Measurements from ENCODE around the gene PCBP3. TPM values are rescaled to one million over a fixed set of nuclear protein-coding genes. Genes with fewer than 3 reads are reported as not detected.
"Not testable (repeated sequence)": the region's sequence is repeated elsewhere in the genome, so short reads cannot be mapped to it uniquely, and the experiment has no call there.

The PCBP3 gene
- total RNA-seq, 1 donor from 2014 or later: 5.5 TPM

DNA sequence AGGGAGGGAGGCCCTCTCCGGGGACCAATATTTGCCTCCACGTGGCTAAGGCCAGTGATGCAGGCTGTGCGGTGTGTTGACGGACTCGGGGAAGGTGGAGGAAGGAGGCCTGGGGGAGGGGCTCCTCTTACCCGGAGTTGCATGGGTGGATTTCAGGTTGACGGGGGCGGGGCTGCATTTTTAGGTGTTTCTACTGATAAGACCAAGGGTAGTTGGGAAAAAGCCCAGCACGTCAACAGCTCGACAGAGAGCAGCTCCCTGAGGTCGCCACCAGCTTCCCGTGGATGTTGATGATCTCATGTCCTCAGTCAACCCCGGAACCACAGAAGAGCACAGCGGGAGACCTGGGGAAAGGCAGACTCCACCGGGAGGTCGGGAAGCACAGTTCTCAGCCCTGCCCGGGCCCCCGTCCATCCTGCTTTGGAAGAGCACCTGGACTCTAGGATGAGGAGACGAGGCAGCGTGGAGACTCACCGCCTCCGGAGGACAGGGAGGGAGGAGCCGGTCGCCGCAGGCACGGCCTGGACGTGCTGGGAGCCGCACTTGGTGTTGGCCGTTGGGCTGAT, 305.1 kb downstream of the PCBP3 start:
- DNase-seq: no peak

DNA sequence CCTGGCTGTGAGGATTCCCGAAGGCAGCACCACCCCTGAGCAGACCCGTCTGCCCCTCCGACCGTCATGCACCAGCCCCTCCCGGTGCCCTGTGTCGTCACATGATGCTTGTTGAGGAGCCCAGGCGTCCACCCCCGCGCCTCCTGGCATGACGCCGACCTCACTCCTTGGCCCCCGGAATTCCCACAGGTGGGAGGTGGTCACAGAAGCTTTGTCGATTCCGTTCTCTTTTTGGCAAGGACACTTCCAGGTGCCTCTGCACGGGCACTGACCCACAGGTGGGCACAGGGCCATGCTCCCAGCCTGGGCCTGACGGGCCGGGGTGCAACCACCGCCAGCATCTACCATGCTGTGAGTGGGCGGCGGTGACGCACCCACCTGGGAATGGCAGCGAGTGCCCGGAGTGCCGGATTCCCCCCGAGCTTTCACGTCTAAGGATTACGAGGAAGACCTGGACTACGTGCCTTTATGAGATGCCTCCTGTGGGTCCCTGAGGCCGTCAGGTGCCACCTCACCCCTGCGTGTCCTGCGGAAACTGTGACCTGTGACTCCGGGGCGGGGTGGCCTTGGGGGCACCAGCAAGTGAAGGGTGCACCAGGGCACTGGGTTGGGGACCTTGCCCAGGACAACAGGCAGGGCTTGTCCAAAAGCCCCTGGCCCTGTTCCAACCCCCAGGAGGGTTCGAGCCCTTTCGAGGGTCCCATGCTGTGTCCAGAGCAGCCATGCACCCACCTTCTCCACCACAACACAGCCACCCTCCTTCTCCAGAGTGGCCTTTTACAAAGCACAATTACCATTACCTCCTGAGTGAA, 306.6 kb downstream of the PCBP3 start:
- no peak for DNase-seq

DNA sequence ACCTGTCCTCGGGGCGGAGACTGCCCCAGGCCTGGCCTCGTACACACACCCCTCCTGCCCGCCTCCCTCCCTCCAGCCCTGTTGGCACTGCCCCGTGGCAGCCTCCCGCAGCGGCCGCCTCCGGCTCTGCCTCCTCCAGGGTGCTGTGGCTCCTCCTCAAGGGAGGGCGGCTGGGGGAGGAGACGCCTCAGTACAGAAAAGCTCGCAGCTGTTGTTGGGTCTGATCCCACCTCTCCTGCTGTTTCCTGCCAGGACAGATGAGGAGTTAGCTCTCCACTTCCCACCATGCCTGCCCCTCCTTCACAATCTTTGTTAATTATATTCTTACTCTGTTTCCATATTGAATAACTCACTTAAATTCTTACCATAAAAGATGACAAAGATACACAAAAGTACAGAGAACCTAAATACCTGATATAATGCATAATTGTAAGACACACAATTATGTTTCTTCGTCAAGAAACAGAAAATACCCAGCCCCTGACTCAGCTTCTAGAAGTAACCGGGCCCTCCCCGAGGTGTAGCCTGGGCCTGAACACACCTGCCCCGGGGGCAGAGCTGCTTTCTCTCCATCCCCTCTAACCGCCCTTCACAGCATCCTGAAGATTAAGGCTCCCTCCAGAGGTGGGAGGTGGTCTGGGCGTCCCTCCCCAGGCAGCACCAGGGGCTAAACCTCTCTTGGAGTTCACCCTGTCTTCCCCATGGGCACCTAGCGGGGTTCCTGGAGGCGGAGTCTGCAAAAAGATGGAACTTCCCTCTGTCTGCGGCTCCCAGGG, 307.4 kb downstream of the PCBP3 start:
- no peak for DNase-seq

DNA sequence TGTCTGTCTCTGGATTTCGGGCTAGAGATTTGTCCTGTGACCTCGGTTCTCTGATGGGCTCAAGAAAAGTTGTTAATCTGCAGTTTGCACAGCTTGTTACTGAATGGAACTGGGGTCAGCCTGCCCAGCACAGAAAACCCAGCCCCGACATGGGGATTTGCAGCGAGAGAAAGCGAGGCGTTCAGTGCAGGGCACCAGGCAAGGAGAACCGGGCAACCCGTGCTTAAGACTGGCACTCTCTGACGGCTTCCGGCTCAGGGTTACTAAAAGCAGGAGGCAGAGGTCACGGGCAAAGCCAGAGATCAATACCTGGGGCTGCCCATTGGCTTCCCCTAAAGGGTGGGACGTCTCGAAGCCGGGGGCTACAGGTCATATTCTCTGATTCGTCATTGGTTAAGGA, 308.2 kb downstream of the PCBP3 start:
- DNase-seq: no peak

DNA sequence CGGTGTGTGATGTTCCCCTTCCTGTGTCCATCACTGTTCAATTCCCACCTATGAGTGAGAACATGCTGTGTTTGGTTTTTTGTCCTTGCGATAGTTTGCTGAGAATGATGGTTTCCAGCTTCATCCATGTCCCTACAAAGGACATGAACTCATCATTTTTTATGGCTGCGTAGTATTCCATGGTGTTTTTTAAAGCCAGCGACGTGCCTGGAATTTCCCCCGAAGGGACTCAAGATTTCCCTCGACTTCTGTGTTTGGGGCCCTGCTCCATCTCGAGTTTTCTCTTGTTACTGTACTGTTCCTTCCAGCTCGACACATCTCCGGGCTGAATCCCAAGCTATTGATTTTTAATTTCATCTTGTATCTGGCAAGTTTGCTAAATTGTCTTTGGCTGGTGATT, 309.0 kb downstream of the PCBP3 start:
- DNase-seq: not testable (repeated sequence)

DNA sequence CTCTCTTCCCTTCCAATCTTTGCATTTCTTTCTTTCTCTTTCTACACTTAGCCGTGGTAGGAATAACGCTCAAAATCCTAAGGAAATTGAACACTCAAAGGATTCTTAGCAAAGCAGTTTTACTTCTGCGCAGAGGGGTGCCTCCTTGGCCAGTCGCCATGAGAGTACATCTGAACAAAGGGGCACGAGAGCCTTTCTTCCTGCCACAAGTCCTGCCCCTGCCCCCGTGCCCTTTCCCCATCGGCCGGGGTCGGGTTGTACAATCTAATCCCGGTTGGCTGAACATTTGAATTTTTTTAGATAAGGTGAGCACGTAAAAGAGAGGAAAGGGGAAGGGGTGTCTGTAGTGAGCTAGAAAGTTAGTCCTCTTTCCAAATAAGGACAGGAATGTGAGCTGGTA, 309.4 kb downstream of the PCBP3 start:
- DNase-seq: no peak

DNA sequence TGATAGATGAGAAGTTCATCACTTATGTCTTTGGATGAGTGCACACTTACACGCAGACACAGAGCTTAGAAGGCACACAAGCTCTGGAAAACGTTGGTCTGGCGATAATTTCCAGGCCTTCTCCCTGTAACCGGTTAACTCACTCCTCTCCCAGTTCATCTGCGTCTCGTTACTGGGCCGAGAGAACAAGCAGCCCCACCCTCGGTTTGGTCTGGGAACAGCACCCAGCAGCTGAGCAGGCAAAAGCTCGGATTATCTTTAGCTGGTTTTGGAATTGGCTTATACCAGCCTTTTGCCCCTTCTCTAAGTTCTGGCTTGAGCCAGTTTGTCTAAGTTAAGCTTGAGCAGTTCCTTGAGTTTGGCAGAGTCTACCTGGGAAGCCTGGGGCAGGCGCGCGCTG, 310.7 kb downstream of the PCBP3 start:
- no peak for DNase-seq

DNA sequence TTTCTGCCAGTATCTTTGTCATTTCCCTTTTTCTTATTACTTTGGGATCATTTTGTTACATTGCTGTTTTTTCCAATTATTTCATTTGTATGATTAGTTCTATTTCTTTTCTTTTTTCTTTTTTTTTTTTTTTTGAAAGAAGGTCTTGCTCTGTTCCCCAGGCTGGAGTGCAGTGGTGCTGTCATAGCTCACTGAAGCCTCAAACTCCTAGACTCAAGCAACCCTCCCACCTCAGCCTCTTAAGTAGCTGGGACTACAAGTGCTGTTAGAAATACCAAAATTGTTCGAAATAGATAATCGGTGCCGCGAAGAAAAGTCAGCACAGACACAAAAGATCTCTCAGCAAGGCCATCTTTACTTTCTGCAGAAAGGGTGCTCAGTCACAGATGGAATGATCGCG, 311.4 kb downstream of the PCBP3 start:
- no peak for DNase-seq

DNA sequence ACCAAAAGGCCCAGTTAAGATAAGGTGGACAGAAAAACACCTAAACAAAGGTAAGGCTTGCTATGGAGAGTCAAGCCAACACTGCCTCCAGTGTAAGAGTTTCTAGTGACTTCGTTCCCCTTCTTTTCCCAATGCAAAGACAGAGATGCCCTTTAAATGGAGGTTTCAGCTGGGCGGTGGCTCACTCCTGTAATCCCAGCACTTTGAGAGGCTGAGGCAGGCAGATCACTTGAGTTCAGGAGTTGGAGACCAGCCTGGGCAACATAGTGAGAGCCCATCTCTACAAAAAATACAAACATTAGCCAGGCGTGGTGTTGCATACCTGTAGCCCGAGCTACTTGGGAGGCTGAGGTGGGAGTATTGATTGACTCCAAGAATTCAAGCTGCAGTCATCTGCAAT, 314.0 kb downstream of the PCBP3 start:
- DNase-seq: no peak

DNA sequence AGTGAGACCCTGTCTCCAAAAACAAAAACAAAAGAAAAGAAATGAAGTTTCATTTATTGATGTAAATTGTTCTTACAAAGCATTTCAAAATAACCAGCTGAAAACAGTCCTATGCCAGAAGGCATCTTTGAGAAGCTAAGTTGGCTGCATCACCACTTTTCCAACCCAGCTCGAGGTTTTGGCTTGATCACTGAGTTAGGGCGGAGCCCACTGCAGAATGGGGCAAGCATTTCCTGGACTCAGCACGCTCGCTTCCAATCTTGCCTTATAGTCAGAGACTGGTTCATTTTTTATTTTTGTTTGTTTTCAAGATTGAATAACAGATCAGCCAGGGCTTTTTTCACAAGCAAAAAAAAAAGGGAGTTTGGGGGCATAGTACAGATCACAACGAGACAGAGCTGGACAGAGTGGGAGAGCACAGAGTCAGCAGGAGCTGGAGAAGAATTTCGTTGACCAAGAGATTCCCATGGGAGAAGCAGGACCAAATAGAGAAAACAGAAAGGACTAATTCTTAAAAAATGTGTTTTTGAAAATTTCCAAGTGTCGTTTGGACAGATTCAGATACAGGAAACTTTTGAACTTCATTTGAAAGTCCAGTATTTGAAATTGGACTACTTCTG, 314.6 kb downstream of the PCBP3 start:
- DNase-seq: no peak

DNA sequence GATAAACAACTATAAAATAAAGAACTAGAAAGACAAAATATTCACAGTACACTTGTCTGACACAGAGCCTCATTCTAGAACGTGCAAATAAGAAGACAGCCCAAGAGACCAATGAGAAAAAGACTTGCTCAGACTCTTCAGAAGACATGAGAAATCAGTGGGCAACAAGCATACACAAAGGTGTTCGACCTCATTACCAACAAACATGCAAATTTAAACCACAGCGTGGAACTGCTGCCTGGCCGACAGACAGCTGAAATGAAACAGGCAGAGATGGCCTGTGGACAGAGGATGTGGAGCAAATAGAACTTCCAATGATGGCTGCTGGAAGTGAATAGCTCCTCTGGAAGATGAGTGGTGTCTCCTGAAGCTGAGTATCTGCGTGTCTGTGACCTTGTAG, 315.7 kb downstream of the PCBP3 start:
- DNase-seq: no peak

DNA sequence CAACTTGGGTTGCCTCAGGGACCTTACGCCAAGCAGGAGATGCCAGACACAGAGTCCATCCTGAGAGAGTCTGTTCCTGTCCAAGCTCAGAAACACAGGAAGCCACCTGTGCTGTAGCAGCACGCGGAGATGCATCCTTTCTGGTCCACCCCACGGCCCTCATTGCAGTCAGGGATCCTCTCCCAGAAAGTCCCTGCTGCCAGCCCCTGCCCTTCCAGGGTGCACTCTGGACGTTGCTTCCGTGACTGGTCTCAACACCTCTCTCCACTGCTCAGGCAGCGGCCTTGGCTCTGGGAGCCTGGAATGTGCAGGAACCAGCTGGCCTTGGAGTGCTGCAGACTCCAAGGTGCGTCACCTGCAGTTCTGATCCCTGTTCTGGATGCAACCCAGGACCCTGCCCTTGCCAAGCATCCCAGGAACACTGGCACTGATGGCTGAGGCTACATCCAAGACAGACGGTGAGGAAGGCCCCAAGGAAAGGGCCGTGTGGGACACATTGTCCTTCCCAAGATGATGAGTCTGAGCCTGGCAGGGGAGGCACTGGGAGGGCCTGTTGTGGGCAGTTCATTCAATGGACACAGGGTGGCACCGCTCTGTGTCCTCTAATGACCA, 316.4 kb downstream of the PCBP3 start:
- no peak for DNase-seq

DNA sequence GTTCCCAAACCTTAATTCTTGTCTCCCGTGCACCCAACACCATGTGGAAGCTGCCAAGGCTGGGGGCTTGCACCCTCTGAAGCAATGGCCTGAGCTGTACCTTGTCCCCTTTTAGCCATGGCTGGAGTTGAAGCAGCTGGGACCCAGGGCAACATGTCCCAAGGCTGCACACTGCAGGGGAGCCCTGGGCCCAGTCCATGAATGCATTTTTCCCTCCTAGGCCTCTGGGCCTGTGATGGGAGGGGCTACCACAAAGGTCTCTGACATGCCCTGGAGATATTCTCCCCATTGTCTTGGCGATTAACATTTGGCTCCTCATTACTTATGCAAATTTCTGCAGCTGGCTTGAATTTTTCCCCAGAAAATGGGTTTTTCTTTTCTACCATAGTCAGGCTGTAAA, 317.9 kb downstream of the PCBP3 start:
- not testable (repeated sequence) for DNase-seq

DNA sequence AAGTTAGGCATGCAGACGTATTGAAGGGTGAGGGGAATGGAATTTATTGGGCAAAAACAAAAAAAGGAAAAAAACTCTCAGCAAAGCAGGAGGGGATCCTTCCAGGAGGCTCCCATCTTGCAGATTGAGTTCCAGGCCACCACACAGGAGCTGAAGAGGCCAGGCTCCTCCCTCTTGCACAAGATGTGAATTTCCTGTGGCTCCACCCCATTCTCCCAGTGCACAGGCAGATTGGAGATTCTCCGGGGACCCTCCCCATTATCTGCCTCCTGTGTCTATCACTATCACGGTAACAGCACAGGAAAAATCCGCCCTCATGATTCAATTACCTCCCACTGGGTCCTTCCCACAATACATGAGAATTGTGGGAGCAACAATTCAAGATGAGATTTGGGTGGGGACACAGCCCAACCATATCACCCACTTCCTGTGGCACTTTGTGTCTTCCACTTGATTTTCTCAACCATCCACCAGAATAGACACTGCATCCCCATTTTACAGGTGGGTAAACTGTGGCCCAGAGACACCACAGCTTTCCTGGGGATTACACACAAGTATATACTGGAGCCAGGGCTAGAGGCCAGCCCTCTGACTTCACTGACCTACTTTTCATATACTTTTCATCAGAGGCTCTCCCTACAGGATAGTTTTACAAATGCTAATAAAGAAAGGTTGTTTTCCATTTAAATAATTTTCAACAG, 319.2 kb downstream of the PCBP3 start:
- DNase-seq: no peak

DNA sequence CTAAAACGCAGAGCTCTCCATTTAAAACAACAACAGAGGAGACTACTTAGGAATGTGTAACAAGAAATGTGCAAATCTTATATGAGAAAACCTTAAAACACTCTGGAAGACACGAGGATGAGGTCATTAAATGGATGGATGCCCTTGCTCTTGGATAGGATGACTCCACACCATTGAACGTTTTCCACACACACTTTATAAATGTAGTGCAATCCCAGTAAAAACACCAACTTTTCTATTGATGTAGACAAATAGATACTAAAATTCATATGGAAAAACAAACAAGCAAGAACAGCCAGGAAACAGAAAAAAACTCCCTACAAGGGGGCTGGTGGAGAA, 319.7 kb downstream of the PCBP3 start:
- DNase-seq: no peak

DNA sequence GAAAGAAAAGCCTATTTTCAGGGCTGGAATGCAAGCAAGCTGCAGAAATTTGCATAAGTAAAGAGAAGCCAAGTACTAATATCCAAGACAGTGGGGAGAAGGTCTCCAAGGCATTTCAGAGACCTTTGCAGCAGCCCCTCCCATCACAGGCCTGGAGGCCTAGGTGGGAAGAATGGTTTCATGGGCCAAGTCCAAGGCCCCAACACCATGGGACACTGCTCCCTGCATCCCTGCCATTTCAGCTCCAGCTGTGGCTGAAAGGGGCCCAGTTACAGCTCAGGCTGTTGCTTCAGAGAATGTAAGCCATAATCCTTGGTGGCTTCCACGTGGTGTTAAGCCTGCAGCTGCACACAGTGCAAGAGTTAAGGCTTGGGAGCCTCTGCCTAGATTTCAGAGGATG, 321.1 kb downstream of the PCBP3 start:
- DNase-seq: no peak

DNA sequence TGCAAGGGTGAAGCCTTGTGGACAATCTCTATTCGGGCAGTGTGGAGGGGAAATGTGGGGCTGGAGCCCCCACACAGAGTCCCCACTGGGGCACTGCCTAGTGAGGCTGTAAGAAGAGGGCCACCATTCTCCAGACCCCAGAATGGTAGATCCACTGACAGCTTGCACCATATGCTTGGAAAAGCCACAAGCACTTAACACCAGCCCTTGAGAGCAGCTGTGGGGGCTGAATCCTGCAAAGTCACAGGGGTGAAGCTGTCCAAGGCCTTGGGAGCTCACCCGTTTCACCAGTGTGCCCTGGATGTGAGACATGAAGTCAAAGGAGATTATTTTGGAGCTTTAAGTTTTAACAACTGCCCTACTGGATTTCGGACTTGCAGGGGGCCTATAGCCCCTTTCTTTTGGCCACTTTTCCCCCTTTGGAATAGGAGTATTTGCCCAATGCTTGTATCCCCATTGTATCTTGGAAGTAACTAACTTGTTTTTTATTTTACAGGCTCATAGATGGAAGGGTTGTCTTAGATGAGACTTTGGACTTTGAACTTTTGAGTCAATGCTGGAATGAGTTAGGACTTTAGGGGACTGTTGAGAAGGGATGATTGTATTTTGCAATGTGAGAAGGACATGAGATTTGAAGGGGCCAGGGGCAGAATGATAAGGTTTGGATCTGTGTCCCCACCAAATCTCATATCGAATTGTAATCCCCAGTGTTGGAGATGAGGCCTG, 321.7 kb downstream of the PCBP3 start:
- no peak for DNase-seq

DNA sequence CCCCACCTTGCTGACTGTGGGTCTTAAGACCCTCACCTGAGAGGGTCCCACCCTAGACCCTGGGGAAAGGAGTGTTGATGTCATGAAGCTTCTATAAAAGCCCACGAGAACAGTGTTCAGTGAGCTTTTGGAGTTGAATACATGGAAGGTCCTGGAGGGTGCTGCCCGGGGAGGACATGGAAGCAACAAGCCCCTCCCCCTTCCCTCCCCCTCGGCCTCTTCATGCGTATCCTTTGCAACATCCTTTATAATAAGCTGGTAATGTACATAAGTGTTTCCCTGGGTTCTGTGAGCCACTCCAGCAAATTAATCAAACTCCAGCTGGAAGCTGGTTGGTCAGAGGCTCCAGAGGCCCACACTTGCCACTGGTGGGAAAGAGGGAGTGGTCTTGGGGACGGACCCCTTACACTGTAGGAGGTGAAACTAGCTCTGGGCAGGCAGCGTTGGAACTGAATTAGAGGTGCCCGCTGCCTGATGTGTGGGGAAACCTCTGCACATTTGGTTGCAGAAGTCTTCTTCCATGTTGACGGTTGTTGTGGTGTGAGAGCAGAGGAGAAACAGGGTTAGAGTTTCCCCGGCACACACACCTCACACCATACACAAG, 323.4 kb downstream of the PCBP3 start:
- no peak for DNase-seq

DNA sequence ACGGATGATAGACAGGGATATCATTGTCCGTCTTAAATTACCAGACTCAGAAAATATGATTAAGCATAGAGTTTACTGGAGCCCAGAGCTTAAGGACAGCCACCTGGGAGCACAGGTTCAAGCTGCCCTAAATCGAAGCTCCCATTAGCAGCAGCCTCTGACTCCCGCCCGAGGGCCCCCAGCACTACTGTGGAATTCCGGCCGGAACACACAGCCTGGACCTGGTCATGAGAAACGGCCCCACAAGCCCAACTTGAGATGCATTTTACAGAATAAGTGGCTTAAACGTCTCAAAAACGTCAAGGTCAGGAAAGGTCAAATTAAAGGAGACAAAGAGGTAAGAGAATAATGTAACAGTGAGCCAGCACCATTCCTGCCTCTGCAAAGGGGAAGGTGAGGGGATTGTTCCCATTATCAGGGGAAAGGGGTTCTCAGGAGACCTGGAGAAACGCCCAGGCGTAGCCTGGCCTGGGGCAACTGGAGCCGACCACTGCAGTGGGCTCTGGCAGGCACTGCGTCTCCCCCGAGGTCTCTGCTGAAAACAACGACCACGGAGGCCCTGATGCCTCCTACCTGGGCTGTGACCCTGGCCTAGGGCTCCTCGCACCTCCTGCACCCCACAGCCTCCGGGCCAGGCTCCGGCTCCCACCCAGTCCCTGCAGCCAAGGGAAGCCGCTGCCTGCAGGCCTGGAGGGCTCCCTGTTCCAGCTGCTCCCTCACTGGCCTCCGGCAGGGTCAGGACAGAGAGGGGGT, 326.6 kb downstream of the PCBP3 start:
- DNase-seq: no peak
